Osteoblast (primary cell): ENCODE results near the gene KIF1B. TPM values are rescaled to one million over a fixed set of nuclear protein-coding genes. Genes with fewer than 3 reads are reported as not detected.
"Not testable (repeated sequence)": the region's sequence is repeated elsewhere in the genome, so short reads cannot be mapped to it uniquely, and the experiment has no call there.

Experiments
- DNase-seq: peaks from one replicate; pipeline ENCODE4 v3.0.0; 2011; ENCODE audit warnings: low spot score, mixed read lengths; ENCODE audit not compliant: insufficient read length; ENCODE audit errors: missing footprints
- H2AFZ ChIP-seq: 2 replicates; pipeline ENCODE4 v1.6.0; 2011; ENCODE audit warnings: mild to moderate bottlenecking, low read length
- H3K27ac ChIP-seq: 2 replicates; pipeline ENCODE4 v1.5.1; 2011; ENCODE audit warnings: mild to moderate bottlenecking, low read depth, low read length, moderate library complexity
- H3K27me3 ChIP-seq: 2 replicates; pipeline ENCODE4 v1.6.0; 2012; ENCODE audit warnings: mild to moderate bottlenecking, control low read depth, inconsistent platforms, low read length, moderate library complexity; ENCODE audit not compliant: insufficient read depth
- H3K36me3 ChIP-seq: 2 replicates; pipeline ENCODE4 v1.5.1; 2011; ENCODE audit warnings: mild to moderate bottlenecking, low read length, control low read depth, moderate library complexity; ENCODE audit not compliant: insufficient read depth
- H3K4me1 ChIP-seq: 2 replicates; pipeline ENCODE4 v1.5.1; 2011; ENCODE audit warnings: mild to moderate bottlenecking, low read length, control low read depth, moderate library complexity; ENCODE audit not compliant: insufficient read depth
- H3K4me2 ChIP-seq: 2 replicates; pipeline ENCODE4 v1.6.0; 2011; ENCODE audit warnings: mild to moderate bottlenecking, low read length; ENCODE audit not compliant: insufficient read depth
- H3K4me3 ChIP-seq: fragments of 200-600 bp; sonication (generic); 3 replicates; pipeline ENCODE4 v1.5.1; 2012; ENCODE audit warnings: mild to moderate bottlenecking, low read length, inconsistent platforms; ENCODE audit not compliant: insufficient read depth
- H3K79me2 ChIP-seq: 2 replicates; pipeline ENCODE4 v1.6.0; 2012; ENCODE audit warnings: mild to moderate bottlenecking, low read length, control low read depth, inconsistent platforms; ENCODE audit not compliant: insufficient read depth
- H3K9me3 ChIP-seq: 2 replicates; pipeline ENCODE4 v1.5.1; 2011; ENCODE audit warnings: low read depth, low read length, control low read depth
- H4K20me1 ChIP-seq: 2 replicates; pipeline ENCODE4 v1.6.0; 2012; ENCODE audit warnings: mild to moderate bottlenecking, low read length, control low read depth; ENCODE audit not compliant: insufficient read depth
- CTCF ChIP-seq: IDR thresholded peaks from 2 replicates; pipeline ENCODE4 v1.5.1; 2011; ENCODE audit warnings: mild to moderate bottlenecking, low read depth, low read length, moderate library complexity; ENCODE audit errors: extremely low read depth
- total RNA-seq: library from RNA; depleted of rRNA; stranded (reverse); fragments of >200 nt; gene quantifications from 2 replicates; pipeline ENCODE4 v1.2.3, GENCODE V29; 2012

Gene KIF1B
- total RNA-seq, 1 donor, result 35.8 TPM

- H3K9me3 ChIP-seq, result no peaks in the 10 kb centered on the region
- H3K36me3 ChIP-seq, result no peaks in the 10 kb centered on the region
- no peak overlapping the region for H3K4me2 ChIP-seq
- H4K20me1 ChIP-seq, result peaks cover 62% of the 10 kb centered on the region
- no peaks in the 10 kb centered on the region for H3K27me3 ChIP-seq
- H2AFZ ChIP-seq, result no peak overlapping the region
- no peak for DNase-seq
- H3K4me3 ChIP-seq, result no peak overlapping the region
- no peak overlapping the region for H3K27ac ChIP-seq
- TF ChIP-seq CTCF, result no peak
- H3K4me1 ChIP-seq, result peaks cover 29% of the 10 kb centered on the region
- H3K79me2 ChIP-seq, result peaks cover 97% of the 10 kb centered on the region
Observed at GRCh38 chr1:10249808-10250457, 39.6 kb downstream of the KIF1B start.

GRCh38 chr1:10250663-10251062 lies 40.3 kb downstream of the KIF1B start:
- H3K4me3 ChIP-seq, result no peak overlapping the region
- no peaks in the 10 kb centered on the region for H3K9me3 ChIP-seq
- TF ChIP-seq CTCF, result no peak
- H4K20me1 ChIP-seq, result peaks cover 63% of the 10 kb centered on the region
- no peak overlapping the region for H3K27ac ChIP-seq
- no peak overlapping the region for H2AFZ ChIP-seq
- no peak for DNase-seq
- no peaks in the 10 kb centered on the region for H3K36me3 ChIP-seq
- peaks cover 29% of the 10 kb centered on the region for H3K4me1 ChIP-seq
- H3K79me2 ChIP-seq, result peaks cover 97% of the 10 kb centered on the region
- no peak overlapping the region for H3K4me2 ChIP-seq
- no peaks in the 10 kb centered on the region for H3K27me3 ChIP-seq

- Histone ChIP-seq H4K20me1 (peaks cover 60% of the 10 kb centered on the region), H3K4me1 (peaks cover 29% of the 10 kb centered on the region), H3K79me2 (peaks cover 95% of the 10 kb centered on the region), H3K27ac (peak overlapping the region; percentile 82)
- DNase-seq, result peak; percentile 79
- H2AFZ ChIP-seq, H3K27me3 ChIP-seq, H3K4me2 ChIP-seq, H3K4me3 ChIP-seq, H3K36me3 ChIP-seq, H3K9me3 ChIP-seq: not testable (repeated sequence)
Observed at GRCh38 chr1:10251325-10252108, 41.1 kb downstream of the KIF1B start.

- Histone ChIP-seq H3K27me3 (no peaks in the 10 kb centered on the region), H4K20me1 (peaks cover 60% of the 10 kb centered on the region), H3K27ac (peak overlapping the region; percentile 82), H3K4me3 (no peak overlapping the region), H3K36me3 (peaks cover 9% of the 10 kb centered on the region), H3K4me1 (peaks cover 29% of the 10 kb centered on the region), H3K79me2 (peaks cover 91% of the 10 kb centered on the region), H2AFZ (no peak overlapping the region), H3K4me2 (peak overlapping the region; percentile 38), H3K9me3 (no peaks in the 10 kb centered on the region)
- DNase-seq, result no peak
- no peak for TF ChIP-seq CTCF
Observed at GRCh38 chr1:10252508-10252907, 42.1 kb downstream of the KIF1B start.
